HepG2 (cell line): ENCODE measurements around the gene EFNA2. TPM values are rescaled to one million over a fixed set of nuclear protein-coding genes. Genes with fewer than 3 reads are reported as not detected.

Experiments used
- ARID4A ChIP-seq: sonication (generic); formaldehyde crosslinking; IDR thresholded peaks from 2 replicates; pipeline ENCODE4 v1.5.0; 2020; ENCODE audit warnings: mild to moderate bottlenecking, missing genetic modification reagents, borderline replicate concordance
- BCL6 ChIP-seq: IDR thresholded peaks from 2 replicates; pipeline ENCODE4 v1.6.1; 2016; ENCODE audit warnings: missing genetic modification reagents, missing compliant biosample characterization
- KMT2A ChIP-seq: sonication (generic); formaldehyde crosslinking; IDR thresholded peaks from 2 replicates; pipeline ENCODE4 v1.4.0; 2020; ENCODE audit warnings: missing genetic modification reagents
- LCORL ChIP-seq, 2 experiments: fragments of 450-650 bp in 1 of 2; sonication (generic) in 1 of 2; formaldehyde crosslinking in 1 of 2; IDR thresholded peaks; 2 replicates each; pipeline versions ENCODE4 v1.5.0 to v1.6.1; 2017 to 2020; ENCODE audit warnings: antibody characterized with exemption in 1 of 2, missing genetic modification reagents in 1 of 2
- MED1 ChIP-seq: sonication (generic); formaldehyde crosslinking; IDR thresholded peaks from 2 replicates; pipeline ENCODE4 v1.4.0; 2020; ENCODE audit warnings: missing genetic modification reagents
- PATZ1 ChIP-seq: sonication (generic); formaldehyde crosslinking; IDR thresholded peaks from 2 replicates; pipeline ENCODE4 v1.4.0; 2020; ENCODE audit warnings: missing genetic modification reagents
- TEAD3 ChIP-seq: optimal IDR thresholded peaks from 2 replicates; pipeline ENCODE3; 2016; ENCODE audit warnings: borderline replicate concordance
- ZBTB38 ChIP-seq: sonication (generic); formaldehyde crosslinking; IDR thresholded peaks from 2 replicates; pipeline ENCODE4 v1.5.1; 2020; ENCODE audit warnings: mild to moderate bottlenecking, missing genetic modification reagents
- ZBTB46 ChIP-seq: sonication (generic); formaldehyde crosslinking; IDR thresholded peaks from 2 replicates; pipeline ENCODE4 v1.4.0; 2020; ENCODE audit warnings: mild to moderate bottlenecking, missing genetic modification reagents, borderline replicate concordance
- ZFP41 ChIP-seq: sonication (generic); formaldehyde crosslinking; IDR thresholded peaks from 2 replicates; pipeline ENCODE4 v1.4.0; 2020; ENCODE audit warnings: mild to moderate bottlenecking, missing genetic modification reagents, borderline replicate concordance
- ZNF138 ChIP-seq: sonication (generic); formaldehyde crosslinking; IDR thresholded peaks from 2 replicates; pipeline ENCODE4 v1.5.0; 2020; ENCODE audit warnings: mild to moderate bottlenecking, low read depth, missing genetic modification reagents
- ZNF574 ChIP-seq: sonication (generic); formaldehyde crosslinking; IDR thresholded peaks from 2 replicates; pipeline ENCODE4 v1.4.0; 2020; ENCODE audit warnings: missing genetic modification reagents
- ZXDC ChIP-seq: sonication (generic); formaldehyde crosslinking; IDR thresholded peaks from 2 replicates; pipeline ENCODE4 v1.5.0; 2020; ENCODE audit warnings: mild to moderate bottlenecking, missing genetic modification reagents
- polyA plus RNA-seq, 8 experiments: library from polyadenylated mRNA; depleted of rRNA in 3 of 8; stranded (reverse) in 7 of 8; unstranded in 1 of 8; fragments of >200 nt; fragmentation: Illumina TruSeq in 4 of 8; extraction: Trizol in 4 of 8; gene quantifications; 2 replicates each; pipeline versions ENCODE4 v1.2.1 to v1.2.3, GENCODE V29; 2011 to 2016; ENCODE audit warnings: low read depth in 4 of 8, missing spikeins in 1 of 8, mixed read lengths in 1 of 8; ENCODE audit not compliant: insufficient read depth in 1 of 8
- total RNA-seq, 5 experiments: library from RNA; depleted of rRNA; stranded (reverse); fragments of >200 nt; fragmentation: Illumina TruSeq; extraction: Trizol; gene quantifications; 2 replicates each; pipeline ENCODE4 v1.2.3, GENCODE V29; 2016; ENCODE audit warnings: low read depth in 1 of 5

EFNA2 gene
- total and polyA plus RNA-seq, 2 of the 13 experiments (the other 11 are each of a cell fraction or from before 2014, with no cell fraction given), result 6.0 to 9.9 TPM

GRCh38 chr19:1261798-1262622, 23.7 kb upstream of the EFNA2 start (continued):
- TF ChIP-seq ZBTB46 (CRISPR knock-in tag) (no peak), ZFP41 (CRISPR knock-in tag) (no peak), BCL6 (CRISPR knock-in tag) (peak; percentile 28), KMT2A (CRISPR knock-in tag) (peak; percentile 36; the same call in 1 of the 2 replicates), ZBTB38 (CRISPR knock-in tag) (no peak), ZNF574 (0 out of 2 replicates have a peak, but pooled peaks have one; percentile 27), TEAD3 (CRISPR knock-in tag) (peak; percentile 40), ARID4A (CRISPR knock-in tag) (peak; percentile 29; the same call in 1 of the 2 replicates), LCORL (IDR thresholded peaks at IDR 0.05) (no peak), LCORL (CRISPR knock-in tag; IDR thresholded peaks at IDR 0.05) (peak; percentile 51; the same call in 1 of the 2 replicates), PATZ1 (peak; percentile 63; the same call in 1 of the 2 replicates), ZXDC (0 out of 2 replicates have a peak, but pooled peaks have one; percentile 44), MED1 (peak; percentile 21; the same call in 1 of the 2 replicates), ZNF138 (CRISPR knock-in tag) (no peak)
